HG03095 (cell line): ENCODE measurements around the gene VGLL4.
"Not testable (repeated sequence)": the region's sequence is repeated elsewhere in the genome, so short reads cannot be mapped to it uniquely, and the experiment has no call there.

ENCODE experiments used
- ATAC-seq: cut with Tn5 transposase; IDR thresholded peaks from one replicate; pipeline ENCODE4 v1.9.1; 2021; ENCODE audit warnings: moderate library complexity; ENCODE audit not compliant: unreplicated experiment

VGLL4 gene

GRCh38 chr3:11536132-11536935, 107.4 kb downstream of the VGLL4 start:
- ATAC-seq: no peak

GRCh38 chr3:11535243-11535960, 108.3 kb downstream of the VGLL4 start:
- ATAC-seq: no peak

- ATAC-seq: no peak
These were observed 109.0 kb downstream of the VGLL4 start for GRCh38 chr3:11534793-11535101.

- no peak for ATAC-seq
These were observed 109.5 kb downstream of the VGLL4 start for GRCh38 chr3:11534011-11534792.

GRCh38 chr3:11532931-11533391, 110.8 kb downstream of the VGLL4 start:
- ATAC-seq: no peak

GRCh38 chr3:11530153-11530721, 113.5 kb downstream of the VGLL4 start:
- no peak for ATAC-seq

GRCh38 chr3:11529281-11529680, 114.4 kb downstream of the VGLL4 start:
- no peak for ATAC-seq

- ATAC-seq: not testable (repeated sequence)
These were observed 117.6 kb downstream of the VGLL4 start for GRCh38 chr3:11526121-11526520.

GRCh38 chr3:11523572-11524101, 120.1 kb downstream of the VGLL4 start:
- no peak for ATAC-seq

- no peak for ATAC-seq
These were observed 120.7 kb downstream of the VGLL4 start for GRCh38 chr3:11522953-11523571.

GRCh38 chr3:11522398-11522715, 121.4 kb downstream of the VGLL4 start:
- no peak for ATAC-seq

- no peak for ATAC-seq
These were observed 122.5 kb downstream of the VGLL4 start for GRCh38 chr3:11521167-11521566.

GRCh38 chr3:11517601-11518000, 126.1 kb downstream of the VGLL4 start:
- ATAC-seq: no peak

- ATAC-seq: no peak
These were observed 129.4 kb downstream of the VGLL4 start for GRCh38 chr3:11514191-11514821.

GRCh38 chr3:11513817-11514135, 129.9 kb downstream of the VGLL4 start:
- no peak for ATAC-seq

- not testable (repeated sequence) for ATAC-seq
These were observed 130.4 kb downstream of the VGLL4 start for GRCh38 chr3:11513125-11513816.

GRCh38 chr3:11511606-11512005, 132.1 kb downstream of the VGLL4 start:
- not testable (repeated sequence) for ATAC-seq

- ATAC-seq: no peak
These were observed 133.4 kb downstream of the VGLL4 start for GRCh38 chr3:11510356-11510755.

GRCh38 chr3:11510001-11510340, 133.7 kb downstream of the VGLL4 start:
- ATAC-seq: no peak
